B cell (primary cell): ENCODE data around the gene UBR3.
"Not testable (repeated sequence)": the region's sequence is repeated elsewhere in the genome, so short reads cannot be mapped to it uniquely, and the experiment has no call there.

Experiments
- EZH2 ChIP-seq: IDR thresholded peaks from 2 replicates; pipeline ENCODE4 v1.6.1; 2012; ENCODE audit warnings: borderline replicate concordance, low read depth, mild to moderate bottlenecking, moderate library complexity, low read length; ENCODE audit not compliant: insufficient read depth, poor library complexity, severe bottlenecking
- TF ChIP-seq, protein P1 (sequence below): fragments of 200-600 bp; IDR thresholded peaks from one replicate; pipeline ENCODE4 v1.8.0; 2022; ENCODE audit warnings: antibody characterized with exemption, mild to moderate bottlenecking

- TF ChIP-seq, protein P1, sequence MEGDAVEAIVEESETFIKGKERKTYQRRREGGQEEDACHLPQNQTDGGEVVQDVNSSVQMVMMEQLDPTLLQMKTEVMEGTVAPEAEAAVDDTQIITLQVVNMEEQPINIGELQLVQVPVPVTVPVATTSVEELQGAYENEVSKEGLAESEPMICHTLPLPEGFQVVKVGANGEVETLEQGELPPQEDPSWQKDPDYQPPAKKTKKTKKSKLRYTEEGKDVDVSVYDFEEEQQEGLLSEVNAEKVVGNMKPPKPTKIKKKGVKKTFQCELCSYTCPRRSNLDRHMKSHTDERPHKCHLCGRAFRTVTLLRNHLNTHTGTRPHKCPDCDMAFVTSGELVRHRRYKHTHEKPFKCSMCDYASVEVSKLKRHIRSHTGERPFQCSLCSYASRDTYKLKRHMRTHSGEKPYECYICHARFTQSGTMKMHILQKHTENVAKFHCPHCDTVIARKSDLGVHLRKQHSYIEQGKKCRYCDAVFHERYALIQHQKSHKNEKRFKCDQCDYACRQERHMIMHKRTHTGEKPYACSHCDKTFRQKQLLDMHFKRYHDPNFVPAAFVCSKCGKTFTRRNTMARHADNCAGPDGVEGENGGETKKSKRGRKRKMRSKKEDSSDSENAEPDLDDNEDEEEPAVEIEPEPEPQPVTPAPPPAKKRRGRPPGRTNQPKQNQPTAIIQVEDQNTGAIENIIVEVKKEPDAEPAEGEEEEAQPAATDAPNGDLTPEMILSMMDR, result not testable (repeated sequence)
- TF ChIP-seq EZH2, result not testable (repeated sequence)
Observed at GRCh38 chr2:169848959-169849693, 21.9 kb downstream of the UBR3 start.
